Measurements from ENCODE around the gene CADPS2.

CADPS2 gene

DNA sequence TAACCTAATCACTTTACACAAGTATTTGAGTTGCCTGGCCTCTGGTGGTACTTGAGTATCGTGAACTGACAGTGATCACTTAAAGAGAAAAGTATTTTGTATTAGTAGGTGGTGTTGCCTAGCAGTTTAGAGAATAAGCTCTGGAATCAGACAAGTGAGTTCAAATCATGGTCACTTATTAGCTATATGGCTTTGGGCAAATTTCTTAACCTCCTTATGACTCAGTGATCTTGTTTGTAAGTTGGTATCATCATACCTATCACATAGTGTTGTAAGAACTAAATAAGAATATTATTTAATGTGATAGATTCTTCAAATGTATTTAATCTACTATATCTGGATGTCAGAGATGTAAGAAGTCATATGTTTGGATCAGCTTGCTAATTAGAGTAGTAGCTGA, 351.2 kb downstream of the CADPS2 start:
- no peak for ATAC-seq (ENCODE audit: low read depth)
- Mint-ChIP-seq H3K36me3 (no peaks in the 10 kb centered on the region), H3K4me3 (no peak overlapping the region), H3K27ac (no peak overlapping the region), H3K4me1 (no peaks in the 10 kb centered on the region), H3K27me3 (no peaks in the 10 kb centered on the region), H3K9me3 (no peaks in the 10 kb centered on the region)
- DNase-seq (ENCODE audit: low spot score in 2 of 2) = no peak

DNA sequence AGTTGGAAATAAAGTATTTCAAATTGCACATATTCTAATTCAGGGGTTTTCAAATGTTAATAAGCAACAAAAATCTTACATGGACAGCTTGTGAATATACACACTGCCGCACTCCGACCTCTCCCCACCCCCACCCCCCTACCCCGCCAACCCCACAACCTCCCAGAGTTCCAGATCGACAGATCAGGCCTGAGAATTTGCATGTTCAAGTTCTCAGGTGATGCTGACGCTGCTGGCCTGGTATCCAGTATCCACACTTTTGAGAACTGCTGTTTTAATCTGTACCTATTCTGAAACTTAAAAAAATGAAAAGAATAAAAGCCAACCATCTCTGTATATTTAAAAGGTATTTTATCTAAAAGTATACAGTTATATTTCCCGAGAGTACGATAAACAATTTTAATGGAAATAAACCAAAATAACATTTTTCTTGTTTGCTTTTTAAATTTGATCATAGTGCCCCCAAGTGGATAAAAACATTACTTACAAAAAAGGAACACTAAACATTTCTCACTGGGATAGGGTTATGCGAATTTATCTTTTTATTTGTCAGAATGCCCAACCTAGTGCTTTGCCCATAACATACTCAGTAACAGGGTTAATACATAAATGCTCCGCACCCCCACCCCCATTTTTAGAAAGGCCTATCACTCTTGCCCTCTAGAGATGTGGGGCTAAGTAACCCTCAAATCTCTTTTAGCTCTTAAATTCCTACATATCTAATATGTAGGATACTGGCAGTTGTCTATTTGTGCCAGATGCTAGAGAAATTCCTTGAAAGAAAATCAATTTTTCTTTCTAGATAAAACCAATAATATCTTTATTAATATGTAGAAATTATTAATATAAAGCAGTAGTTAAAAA, 353.6 kb downstream of the CADPS2 start:
- Mint-ChIP-seq H3K27me3 (no peaks in the 10 kb centered on the region), H3K4me3 (no peak overlapping the region), H3K9me3 (no peaks in the 10 kb centered on the region), H3K4me1 (no peaks in the 10 kb centered on the region), H3K36me3 (no peaks in the 10 kb centered on the region), H3K27ac (no peak overlapping the region)
- DNase-seq (ENCODE audit: low spot score in 2 of 2) = no peak
- ATAC-seq (ENCODE audit: low read depth) = no peak

DNA sequence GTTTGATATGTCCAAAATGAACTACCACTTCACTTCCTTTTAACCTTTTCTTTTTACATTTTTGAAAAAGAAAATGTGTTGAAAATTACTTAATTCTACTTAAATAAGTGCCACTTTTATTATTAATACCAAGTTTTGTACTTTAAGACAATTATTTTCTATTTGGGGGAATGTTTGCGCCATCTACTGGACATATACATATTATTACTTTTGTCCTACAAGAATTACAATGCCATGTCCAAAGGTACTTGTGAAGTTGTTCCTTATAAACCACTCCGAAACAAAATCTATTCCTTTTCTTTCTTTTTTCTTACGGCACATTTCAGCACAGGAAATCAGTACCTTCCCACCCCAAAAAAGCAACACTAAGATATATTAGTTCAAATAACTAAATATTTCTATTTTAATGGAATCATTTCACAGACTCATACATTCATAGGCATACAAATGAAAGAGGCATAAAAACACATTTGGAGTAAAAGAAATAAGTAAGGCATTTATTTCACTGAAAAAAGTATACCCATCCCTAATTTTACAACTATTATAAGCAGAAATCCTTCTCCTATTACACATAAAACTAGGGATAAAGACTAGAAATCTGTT, 357.3 kb downstream of the CADPS2 start:
- Mint-ChIP-seq H3K4me3 (no peak overlapping the region), H3K9me3 (no peaks in the 10 kb centered on the region), H3K27ac (no peak overlapping the region), H3K27me3 (no peaks in the 10 kb centered on the region), H3K36me3 (no peaks in the 10 kb centered on the region), H3K4me1 (no peaks in the 10 kb centered on the region)
- no peak for ATAC-seq (ENCODE audit: low read depth)
- no peak for DNase-seq (ENCODE audit: low spot score in 2 of 2)

DNA sequence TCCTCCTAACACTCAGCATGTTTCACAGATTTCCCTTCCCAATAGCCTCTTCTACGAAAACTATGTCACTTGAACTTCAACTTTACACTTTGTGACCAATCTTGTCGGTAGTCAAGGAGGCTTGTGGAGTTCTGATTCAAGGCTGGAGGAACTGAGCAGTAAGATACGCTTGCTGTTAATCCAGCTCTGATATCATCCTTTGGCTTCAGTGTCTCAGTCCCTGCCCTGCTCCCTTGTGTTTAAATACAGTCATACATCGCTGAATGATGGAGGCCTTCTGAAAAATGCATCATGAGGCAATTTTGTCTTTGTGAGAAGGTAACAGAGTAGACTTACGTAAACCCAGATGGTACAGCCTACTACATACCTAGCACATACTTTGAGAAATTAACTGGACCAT, 360.9 kb downstream of the CADPS2 start:
- no peak overlapping the region for H3K4me3 Mint-ChIP-seq
- H3K36me3 Mint-ChIP-seq = no peaks in the 10 kb centered on the region
- ATAC-seq (ENCODE audit: low read depth) (no peak), DNase-seq (ENCODE audit: low spot score in 2 of 2) (no peak)
- no peak overlapping the region for H3K27ac Mint-ChIP-seq
- H3K9me3 Mint-ChIP-seq = no peaks in the 10 kb centered on the region
- no peaks in the 10 kb centered on the region for H3K4me1 Mint-ChIP-seq
- no peaks in the 10 kb centered on the region for H3K27me3 Mint-ChIP-seq

DNA sequence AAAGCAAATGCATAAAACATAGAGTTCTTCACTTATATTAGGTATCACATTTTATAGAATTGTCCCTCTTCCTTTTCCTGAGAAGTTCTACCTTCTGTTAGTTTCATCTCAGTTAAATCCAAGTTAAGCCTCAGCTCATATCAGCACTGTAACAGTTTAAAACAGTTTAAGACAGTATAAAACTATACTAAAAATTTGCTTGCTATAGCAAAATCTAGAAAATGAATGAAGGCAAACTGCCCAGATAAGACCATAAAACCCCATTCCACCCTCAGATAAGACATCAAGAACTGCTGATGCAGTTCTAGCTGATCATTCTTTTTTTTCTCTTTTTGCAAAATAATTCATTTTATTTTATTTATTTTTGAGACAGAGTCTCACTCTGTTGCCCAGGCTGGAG, 364.5 kb downstream of the CADPS2 start:
- ATAC-seq (ENCODE audit: low read depth) = no peak
- no peaks in the 10 kb centered on the region for H3K9me3 Mint-ChIP-seq
- DNase-seq (ENCODE audit: low spot score in 2 of 2) = no peak
- no peaks in the 10 kb centered on the region for H3K4me1 Mint-ChIP-seq
- no peak overlapping the region for H3K27ac Mint-ChIP-seq
- no peak overlapping the region for H3K4me3 Mint-ChIP-seq
- H3K36me3 Mint-ChIP-seq = no peaks in the 10 kb centered on the region
- H3K27me3 Mint-ChIP-seq = no peaks in the 10 kb centered on the region

DNA sequence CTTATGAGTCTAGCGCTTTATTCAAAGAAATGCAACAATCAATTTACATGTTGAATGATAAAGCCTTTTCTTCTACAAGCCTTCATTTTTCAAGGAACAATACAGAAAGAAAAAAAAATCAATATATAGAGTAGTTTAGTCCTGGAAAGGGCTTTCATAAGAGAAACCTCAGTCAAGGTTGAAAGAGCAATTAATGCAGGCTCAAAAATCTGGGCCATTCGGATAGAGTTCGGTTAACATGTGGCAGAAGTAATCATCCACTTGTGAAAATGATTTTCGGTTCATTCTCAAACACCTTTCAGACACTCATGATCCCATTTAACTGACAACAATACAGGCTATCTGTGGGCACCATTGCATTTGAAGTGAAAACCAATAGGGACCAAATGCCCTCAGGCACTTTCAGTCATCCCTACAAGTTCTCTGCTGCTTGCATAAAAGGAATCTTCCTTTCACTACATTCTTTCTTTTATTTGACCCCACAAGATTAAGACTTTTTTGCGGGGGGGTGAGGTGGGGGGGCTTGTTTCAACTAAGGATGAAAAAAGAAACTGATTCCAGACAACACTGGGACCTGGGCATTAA, 365.2 kb downstream of the CADPS2 start:
- Mint-ChIP-seq H3K4me1 (no peaks in the 10 kb centered on the region), H3K27me3 (no peaks in the 10 kb centered on the region), H3K4me3 (no peak overlapping the region), H3K9me3 (no peaks in the 10 kb centered on the region), H3K36me3 (no peaks in the 10 kb centered on the region), H3K27ac (no peak overlapping the region)
- ATAC-seq (ENCODE audit: low read depth) (no peak), DNase-seq (ENCODE audit: low spot score in 2 of 2) (no peak)

DNA sequence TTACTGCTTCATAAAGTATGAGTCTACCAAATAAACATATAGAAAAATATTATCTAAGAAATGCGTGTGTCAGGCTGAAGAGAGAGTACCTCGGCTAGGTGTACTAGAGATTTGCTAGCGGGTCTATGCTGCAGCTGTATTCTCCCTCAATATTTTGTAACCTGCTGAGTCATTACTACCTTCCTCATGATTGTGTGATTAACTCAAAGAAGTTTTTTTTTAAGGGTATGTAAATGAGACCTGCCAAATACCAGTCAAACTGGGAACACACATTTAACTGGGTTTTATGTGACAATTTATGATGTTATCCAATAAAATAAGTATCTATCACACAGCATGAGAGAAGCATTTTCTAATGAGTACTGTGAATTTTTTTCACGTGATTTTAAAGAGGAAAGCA, 367.8 kb downstream of the CADPS2 start:
- ATAC-seq (ENCODE audit: low read depth) (no peak), DNase-seq (ENCODE audit: low spot score in 2 of 2) (no peak)
- no peaks in the 10 kb centered on the region for H3K36me3 Mint-ChIP-seq
- H3K9me3 Mint-ChIP-seq = no peaks in the 10 kb centered on the region
- no peak overlapping the region for H3K27ac Mint-ChIP-seq
- H3K4me3 Mint-ChIP-seq = no peak overlapping the region
- no peaks in the 10 kb centered on the region for H3K27me3 Mint-ChIP-seq
- H3K4me1 Mint-ChIP-seq = no peaks in the 10 kb centered on the region

DNA sequence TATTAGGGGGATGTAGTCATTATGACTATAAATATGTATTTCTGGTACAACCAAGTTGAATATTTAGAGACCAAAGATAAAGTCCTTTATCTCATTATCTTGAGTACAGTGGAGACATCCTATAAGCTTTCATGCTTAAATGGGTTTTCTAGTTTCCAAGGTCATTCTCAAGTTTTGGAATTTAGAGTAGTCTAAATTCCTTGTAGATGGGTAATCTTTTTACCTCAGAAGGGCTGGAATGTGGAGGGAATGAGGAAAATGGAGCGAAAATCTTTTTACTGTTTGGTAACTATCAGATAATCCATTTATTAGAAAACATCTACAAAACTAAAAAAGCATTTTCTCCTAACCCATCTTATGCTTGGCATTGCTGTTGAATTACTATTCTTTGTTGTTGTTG, 368.7 kb downstream of the CADPS2 start:
- no peak overlapping the region for H3K27ac Mint-ChIP-seq
- H3K4me3 Mint-ChIP-seq = no peak overlapping the region
- no peaks in the 10 kb centered on the region for H3K4me1 Mint-ChIP-seq
- ATAC-seq (ENCODE audit: low read depth) (no peak), DNase-seq (ENCODE audit: low spot score in 2 of 2) (no peak)
- H3K27me3 Mint-ChIP-seq = no peaks in the 10 kb centered on the region
- H3K36me3 Mint-ChIP-seq = no peaks in the 10 kb centered on the region
- no peaks in the 10 kb centered on the region for H3K9me3 Mint-ChIP-seq

DNA sequence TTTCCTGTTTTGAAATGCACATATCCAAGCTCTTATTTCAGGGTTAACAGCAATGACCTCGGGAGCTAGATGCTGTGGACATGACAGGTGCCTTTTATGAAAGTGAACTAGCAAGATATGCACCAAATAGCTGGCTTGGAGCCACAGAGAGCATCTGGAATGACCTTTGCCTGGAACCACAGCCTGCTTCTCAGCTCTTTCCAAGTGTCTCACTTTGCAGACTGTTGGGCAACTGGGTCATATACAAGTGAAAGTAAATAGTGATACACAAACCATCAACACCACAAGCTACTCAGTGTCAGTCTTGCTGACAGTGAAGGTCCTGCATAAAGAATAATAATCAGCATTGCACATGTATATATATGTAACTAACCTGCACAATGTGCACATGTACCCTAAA, 370.9 kb downstream of the CADPS2 start:
- H3K4me3 Mint-ChIP-seq = no peak overlapping the region
- no peaks in the 10 kb centered on the region for H3K27me3 Mint-ChIP-seq
- ATAC-seq (ENCODE audit: low read depth) (no peak), DNase-seq (ENCODE audit: low spot score in 2 of 2) (no peak)
- H3K9me3 Mint-ChIP-seq = no peaks in the 10 kb centered on the region
- no peaks in the 10 kb centered on the region for H3K4me1 Mint-ChIP-seq
- H3K36me3 Mint-ChIP-seq = no peaks in the 10 kb centered on the region
- no peak overlapping the region for H3K27ac Mint-ChIP-seq

DNA sequence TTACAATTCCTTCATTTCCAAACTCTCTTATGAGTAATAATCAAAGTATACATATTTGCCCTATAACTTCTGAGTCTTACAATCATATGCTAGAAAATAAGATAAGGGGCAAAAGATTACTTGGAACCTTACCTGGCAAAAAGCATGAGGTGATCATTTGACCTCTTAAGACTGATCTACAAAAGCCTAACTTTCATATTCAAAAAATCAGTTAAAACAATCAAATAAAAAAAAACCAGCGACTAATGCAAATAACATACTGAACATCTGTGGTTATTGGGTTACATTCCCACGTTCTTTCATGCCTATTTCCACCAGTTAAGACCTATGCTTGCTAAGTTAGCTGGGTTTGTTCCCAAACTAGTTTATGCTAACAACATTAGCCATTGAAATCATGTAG, 375.0 kb downstream of the CADPS2 start:
- Mint-ChIP-seq H3K4me1 (no peaks in the 10 kb centered on the region), H3K36me3 (no peaks in the 10 kb centered on the region), H3K27ac (no peak overlapping the region), H3K4me3 (no peak overlapping the region), H3K27me3 (no peaks in the 10 kb centered on the region), H3K9me3 (no peaks in the 10 kb centered on the region)
- DNase-seq (ENCODE audit: low spot score in 2 of 2) (no peak), ATAC-seq (ENCODE audit: low read depth) (no peak)

DNA sequence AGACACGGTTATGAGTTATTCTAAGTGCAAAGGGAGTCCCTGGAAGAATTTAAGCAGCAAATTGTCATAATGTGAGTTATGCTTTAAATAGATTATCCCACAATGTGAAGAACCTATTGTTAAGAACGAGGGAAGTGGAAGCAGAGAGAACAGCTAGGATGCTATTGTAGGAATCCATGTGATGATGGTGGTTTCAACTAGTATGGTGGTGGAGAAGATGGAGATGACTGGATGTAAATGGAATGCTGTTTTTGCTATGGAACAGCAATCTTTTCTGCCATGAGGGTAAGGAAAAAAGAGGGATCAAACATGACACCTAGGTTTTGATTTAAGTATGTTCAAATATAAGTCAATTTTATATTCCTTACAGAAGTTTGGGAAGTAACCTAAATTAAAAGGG, 378.7 kb downstream of the CADPS2 start:
- Mint-ChIP-seq H3K27ac (no peak overlapping the region), H3K27me3 (no peaks in the 10 kb centered on the region), H3K4me3 (no peak overlapping the region), H3K4me1 (no peaks in the 10 kb centered on the region), H3K36me3 (no peaks in the 10 kb centered on the region), H3K9me3 (no peaks in the 10 kb centered on the region)
- ATAC-seq (ENCODE audit: low read depth) (no peak), DNase-seq (ENCODE audit: low spot score in 2 of 2) (no peak)

DNA sequence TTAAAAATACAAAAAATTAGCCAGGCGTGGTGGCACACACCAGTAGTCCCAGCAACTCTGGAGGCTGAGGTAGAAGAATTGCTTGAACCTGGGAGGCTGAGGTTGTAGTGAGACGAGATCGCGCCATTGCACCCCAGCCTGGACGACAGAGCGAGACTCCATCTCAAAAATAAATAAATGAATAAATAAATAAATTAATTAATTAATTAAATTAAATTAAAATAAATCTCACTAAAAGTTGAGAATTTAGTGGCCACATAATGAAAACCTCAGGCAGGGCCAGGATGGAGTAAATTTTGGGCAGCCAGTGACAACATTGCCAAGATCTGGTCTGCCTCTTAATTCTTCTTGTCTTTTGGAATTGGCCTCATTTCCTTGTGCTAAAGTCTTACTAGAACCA, 394.3 kb downstream of the CADPS2 start:
- Mint-ChIP-seq H3K4me3 (no peak overlapping the region), H3K4me1 (no peaks in the 10 kb centered on the region), H3K9me3 (peaks cover 1% of the 10 kb centered on the region), H3K27ac (no peak overlapping the region), H3K36me3 (no peaks in the 10 kb centered on the region), H3K27me3 (no peaks in the 10 kb centered on the region)
- DNase-seq (ENCODE audit: low spot score in 2 of 2) (no peak), ATAC-seq (ENCODE audit: low read depth) (no peak)

DNA sequence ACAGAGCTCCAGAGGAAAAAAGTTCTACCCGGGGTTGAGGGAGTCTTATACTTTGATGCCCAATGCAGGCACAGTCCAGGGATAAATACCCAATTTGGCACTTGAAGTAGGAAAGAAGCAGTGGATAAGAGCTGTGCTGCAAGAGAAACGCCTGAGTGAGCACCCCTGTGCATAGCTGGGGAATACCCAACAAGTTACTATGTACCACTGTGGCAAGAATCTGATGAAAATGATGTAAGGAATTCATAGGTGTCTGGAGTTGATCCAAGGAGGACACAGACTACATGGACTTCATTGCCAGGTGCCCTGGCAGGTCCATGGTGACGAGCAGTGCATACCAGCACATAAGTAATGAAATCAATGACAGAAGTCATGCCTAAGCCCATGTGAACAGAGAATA, 398.0 kb downstream of the CADPS2 start:
- DNase-seq (ENCODE audit: low spot score in 2 of 2) (no peak), ATAC-seq (ENCODE audit: low read depth) (no peak)
- Mint-ChIP-seq H3K4me3 (no peak overlapping the region), H3K36me3 (no peaks in the 10 kb centered on the region), H3K27ac (no peak overlapping the region), H3K4me1 (no peaks in the 10 kb centered on the region), H3K27me3 (no peaks in the 10 kb centered on the region), H3K9me3 (peaks cover 1% of the 10 kb centered on the region)

DNA sequence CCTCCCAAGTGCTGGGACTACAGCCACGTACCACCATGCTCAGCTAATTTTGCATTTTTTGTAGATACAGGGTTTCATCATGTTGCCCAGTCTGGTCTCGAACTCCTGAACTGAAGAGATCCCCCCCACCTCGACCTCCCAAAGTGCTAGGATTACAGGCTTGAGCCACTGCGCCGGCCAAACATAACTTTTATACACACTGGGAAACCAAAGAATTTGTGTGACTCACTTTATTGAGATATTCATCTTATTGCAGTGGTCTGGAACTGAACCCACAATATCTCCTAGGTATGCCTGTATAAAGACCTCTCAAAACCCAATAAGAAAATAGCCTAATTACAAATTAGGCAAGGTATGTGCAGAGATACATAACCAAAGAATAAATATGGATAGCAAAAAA, 399.1 kb downstream of the CADPS2 start:
- Mint-ChIP-seq H3K9me3 (peaks cover 1% of the 10 kb centered on the region), H3K27me3 (no peaks in the 10 kb centered on the region)
- ATAC-seq (ENCODE audit: low read depth) = no peak

DNA sequence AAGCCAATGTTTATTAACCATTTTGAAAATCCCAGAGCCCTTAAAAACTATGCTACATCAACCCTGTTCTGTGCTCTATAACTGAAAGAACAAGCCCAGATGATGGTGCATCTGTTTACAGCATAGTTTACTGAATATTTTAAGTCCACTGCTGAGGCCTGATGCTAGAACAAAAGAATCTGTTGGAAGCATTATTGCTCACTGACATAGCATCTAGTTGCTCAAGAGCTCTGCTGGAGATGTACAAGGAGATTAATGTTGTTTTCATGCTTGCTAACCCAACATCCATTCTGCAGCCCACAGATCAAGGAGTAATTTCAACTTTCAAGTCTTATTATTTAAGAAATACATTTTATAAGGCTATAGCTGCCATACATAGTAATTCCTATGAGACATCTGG, 400.4 kb downstream of the CADPS2 start:
- no peak overlapping the region for H3K27ac Mint-ChIP-seq
- H3K27me3 Mint-ChIP-seq = no peaks in the 10 kb centered on the region
- no peaks in the 10 kb centered on the region for H3K9me3 Mint-ChIP-seq
- ATAC-seq (ENCODE audit: low read depth) (no peak), DNase-seq (ENCODE audit: low spot score in 2 of 2) (no peak)
- H3K4me3 Mint-ChIP-seq = no peak overlapping the region
- no peaks in the 10 kb centered on the region for H3K4me1 Mint-ChIP-seq
- no peaks in the 10 kb centered on the region for H3K36me3 Mint-ChIP-seq

More for the DNA sequence above, 399.1 kb downstream of the CADPS2 start:
- DNase-seq (ENCODE audit: low spot score in 2 of 2) = no peak
- H3K27ac Mint-ChIP-seq = no peak overlapping the region
- H3K4me1 Mint-ChIP-seq = no peaks in the 10 kb centered on the region
- H3K36me3 Mint-ChIP-seq = no peaks in the 10 kb centered on the region
- no peak overlapping the region for H3K4me3 Mint-ChIP-seq
